Ascending aorta (tissue), 2 donors: Measurements from ENCODE around the gene CASP8AP2. TPM values are rescaled to one million over a fixed set of nuclear protein-coding genes. Genes with fewer than 3 reads are reported as not detected.

Experiments
- DNase-seq, 2 donors: peaks; one replicate each; pipeline ENCODE4 v3.0.0-alpha.2; 2019; ENCODE audit warnings: low spot score in 2 of 2
- H3K27ac ChIP-seq, 2 donors: fragments of 200-600 bp; sonication (generic); one replicate each; pipeline ENCODE4 v1.5.1; 2016 to 2017; ENCODE audit warnings: mild to moderate bottlenecking in 1 of 2
- H3K27me3 ChIP-seq: fragments of 200-600 bp; sonication (generic); one replicate; pipeline ENCODE4 v1.5.1; 2017
- H3K36me3 ChIP-seq, 2 donors: fragments of 200-600 bp; sonication (generic); one replicate each; pipeline ENCODE4 v1.5.1; 2016
- H3K4me1 ChIP-seq, 2 donors: fragments of 200-600 bp; sonication (generic); one replicate each; pipeline ENCODE4 v1.5.1; 2016 to 2017; ENCODE audit warnings: mild to moderate bottlenecking in 1 of 2
- H3K4me3 ChIP-seq, 2 donors: fragments of 200-600 bp; sonication (generic); one replicate each; pipeline ENCODE4 v1.5.1; 2016 to 2017; ENCODE audit warnings: mild to moderate bottlenecking in 1 of 2
- H3K9me3 ChIP-seq, 2 donors: fragments of 200-600 bp; sonication (generic); one replicate each; pipeline ENCODE4 v1.5.1; 2016
- intact Hi-C: fragments of 100-400 bp; cut with DNase I; formaldehyde crosslinking; loops from one replicate; pipeline ENCODE4 v1.15.1; 2023
- total RNA-seq: library from RNA; depleted of rRNA; stranded (reverse); fragments of >200 nt; gene quantifications from one replicate; pipeline ENCODE4 v1.1.0, GENCODE V29; 2016
- TF ChIP-seq, protein P1 (sequence below), 3 experiments: fragments of 200-600 bp in 2 of 3; fragments of 450-650 bp in 1 of 3; sonication (generic) in 2 of 3; IDR thresholded peaks; one replicate each; pipeline ENCODE4 v1.5.1; 2016 to 2019; ENCODE audit warnings: antibody characterized with exemption in 3 of 3, mild to moderate bottlenecking in 1 of 3, moderate library complexity in 1 of 3

Gene CASP8AP2
- total RNA-seq, 1 donor from 2014 or later: 6.7 TPM

- TF ChIP-seq, protein P1, sequence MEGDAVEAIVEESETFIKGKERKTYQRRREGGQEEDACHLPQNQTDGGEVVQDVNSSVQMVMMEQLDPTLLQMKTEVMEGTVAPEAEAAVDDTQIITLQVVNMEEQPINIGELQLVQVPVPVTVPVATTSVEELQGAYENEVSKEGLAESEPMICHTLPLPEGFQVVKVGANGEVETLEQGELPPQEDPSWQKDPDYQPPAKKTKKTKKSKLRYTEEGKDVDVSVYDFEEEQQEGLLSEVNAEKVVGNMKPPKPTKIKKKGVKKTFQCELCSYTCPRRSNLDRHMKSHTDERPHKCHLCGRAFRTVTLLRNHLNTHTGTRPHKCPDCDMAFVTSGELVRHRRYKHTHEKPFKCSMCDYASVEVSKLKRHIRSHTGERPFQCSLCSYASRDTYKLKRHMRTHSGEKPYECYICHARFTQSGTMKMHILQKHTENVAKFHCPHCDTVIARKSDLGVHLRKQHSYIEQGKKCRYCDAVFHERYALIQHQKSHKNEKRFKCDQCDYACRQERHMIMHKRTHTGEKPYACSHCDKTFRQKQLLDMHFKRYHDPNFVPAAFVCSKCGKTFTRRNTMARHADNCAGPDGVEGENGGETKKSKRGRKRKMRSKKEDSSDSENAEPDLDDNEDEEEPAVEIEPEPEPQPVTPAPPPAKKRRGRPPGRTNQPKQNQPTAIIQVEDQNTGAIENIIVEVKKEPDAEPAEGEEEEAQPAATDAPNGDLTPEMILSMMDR (IDR thresholded peaks at IDR 0.05): no peak
- Histone ChIP-seq H3K27ac (no peak overlapping the region), H3K4me3 (no peak overlapping the region), H3K4me1 (no peaks in the 10 kb centered on the region), H3K27me3 (no peaks in the 10 kb centered on the region), H3K9me3 (peaks cover 0 to 6% of the 10 kb centered on the region in 2 donors), H3K36me3 (peaks cover 60 to 94% of the 10 kb centered on the region in 2 donors)
- intact Hi-C loops: no loop called here
- DNase-seq: no peak
These were observed 32.6 kb downstream of the CASP8AP2 start for GRCh38 chr6:89862273-89862672.

DNA sequence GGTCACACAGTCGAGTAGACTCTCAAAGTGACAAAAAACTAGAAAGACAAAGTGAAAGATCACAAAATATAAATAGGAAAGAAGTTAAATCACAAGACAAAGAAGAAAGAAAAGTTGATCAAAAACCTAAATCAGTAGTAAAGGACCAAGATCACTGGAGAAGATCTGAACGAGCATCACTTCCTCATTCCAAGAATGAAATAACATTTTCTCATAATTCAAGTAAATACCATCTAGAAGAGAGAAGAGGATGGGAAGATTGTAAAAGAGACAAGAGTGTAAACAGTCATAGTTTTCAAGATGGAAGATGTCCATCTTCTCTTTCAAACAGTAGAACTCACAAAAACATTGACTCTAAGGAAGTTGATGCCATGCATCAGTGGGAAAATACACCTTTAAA lies 33.0 kb downstream of the CASP8AP2 start:
- intact Hi-C loops: no loop called here
- Histone ChIP-seq H3K4me1 (no peaks in the 10 kb centered on the region), H3K4me3 (no peak overlapping the region), H3K36me3 (peaks cover 62 to 94% of the 10 kb centered on the region in 2 donors), H3K9me3 (peaks cover 0 to 6% of the 10 kb centered on the region in 2 donors), H3K27ac (no peak overlapping the region), H3K27me3 (no peaks in the 10 kb centered on the region)
- no peak for DNase-seq
- TF ChIP-seq, protein P1 (IDR thresholded peaks at IDR 0.05): no peak

DNA sequence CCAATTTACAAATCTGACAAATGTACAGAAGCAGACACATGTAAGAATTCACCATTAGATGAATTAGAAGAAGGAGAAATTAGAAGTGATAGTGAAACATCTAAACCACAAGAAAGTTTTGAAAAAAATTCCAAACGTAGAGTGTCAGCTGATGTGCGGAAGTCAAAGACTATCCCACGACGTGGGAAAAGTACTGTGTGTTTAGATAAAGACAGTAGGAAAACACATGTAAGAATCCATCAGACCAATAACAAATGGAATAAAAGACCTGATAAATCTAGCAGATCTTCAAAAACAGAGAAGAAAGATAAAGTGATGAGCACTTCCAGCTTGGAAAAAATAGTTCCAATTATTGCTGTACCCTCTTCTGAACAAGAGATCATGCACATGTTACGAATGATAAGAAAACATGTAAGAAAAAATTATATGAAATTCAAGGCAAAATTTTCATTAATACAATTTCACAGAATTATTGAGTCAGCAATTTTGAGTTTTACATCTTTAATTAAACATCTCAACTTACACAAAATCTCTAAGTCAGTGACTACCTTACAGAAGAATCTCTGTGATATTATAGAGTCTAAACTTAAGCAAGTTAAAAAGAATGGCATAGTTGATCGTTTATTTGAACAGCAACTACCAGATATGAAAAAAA lies 36.5 kb downstream of the CASP8AP2 start:
- H3K27ac ChIP-seq: no peak overlapping the region
- H3K27me3 ChIP-seq: no peaks in the 10 kb centered on the region
- no peak overlapping the region for H3K4me3 ChIP-seq
- intact Hi-C loops: no loop called here
- DNase-seq: no peak
- peaks cover 50 to 87% of the 10 kb centered on the region in 2 donors for H3K36me3 ChIP-seq
- TF ChIP-seq, protein P1 (IDR thresholded peaks at IDR 0.05): no peak
- H3K4me1 ChIP-seq: no peaks in the 10 kb centered on the region
- peaks cover 0 to 6% of the 10 kb centered on the region in 2 donors for H3K9me3 ChIP-seq

DNA sequence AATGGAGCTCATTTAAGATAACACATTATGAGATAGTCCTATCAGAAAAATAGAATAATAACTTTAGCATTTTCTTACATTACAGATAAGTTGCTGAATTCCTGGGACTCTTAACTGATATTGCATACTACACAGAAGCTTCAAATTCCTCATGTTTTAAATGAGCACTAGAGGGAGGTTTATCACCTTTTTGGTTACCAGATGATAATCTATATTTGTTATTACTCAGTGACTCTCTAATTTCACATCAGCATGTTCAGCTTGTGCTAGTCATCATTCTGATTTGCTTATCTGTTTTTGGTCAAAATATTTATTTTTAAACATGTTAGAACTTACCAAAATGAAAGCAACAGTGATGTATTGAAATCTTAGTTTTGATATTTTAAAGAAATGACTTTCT lies 44.0 kb downstream of the CASP8AP2 start:
- Histone ChIP-seq H3K27ac (no peak overlapping the region), H3K36me3 (peaks cover 18 to 44% of the 10 kb centered on the region in 2 donors), H3K4me3 (no peak overlapping the region), H3K9me3 (no peaks in the 10 kb centered on the region), H3K4me1 (no peaks in the 10 kb centered on the region), H3K27me3 (no peaks in the 10 kb centered on the region)
- TF ChIP-seq, protein P1 (IDR thresholded peaks at IDR 0.05): no peak
- no peak for DNase-seq
- intact Hi-C loops: no loop called here

DNA sequence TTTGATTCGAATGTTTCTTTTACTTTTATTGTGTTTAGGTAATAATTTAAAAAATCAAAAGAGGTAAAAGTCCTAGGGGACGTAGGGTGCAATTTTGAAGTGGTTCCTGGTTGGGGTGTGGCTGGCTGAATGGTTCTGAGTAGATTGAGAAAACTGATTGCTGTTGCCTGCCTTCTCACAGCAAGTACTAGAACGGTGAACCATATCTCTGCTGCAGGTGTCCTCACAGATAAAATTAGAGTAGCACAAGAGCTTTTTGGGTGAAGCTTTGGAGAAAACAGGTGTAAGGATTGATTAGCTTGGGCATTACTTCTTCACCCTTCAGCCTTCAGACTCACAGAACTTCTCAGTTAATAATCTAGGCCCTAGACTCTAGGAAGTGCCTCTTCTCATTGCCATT lies 44.8 kb downstream of the CASP8AP2 start:
- intact Hi-C loops: no loop called here
- DNase-seq: no peak

More for the DNA sequence above, 44.8 kb downstream of the CASP8AP2 start:
- Histone ChIP-seq H3K36me3 (peaks cover 18 to 44% of the 10 kb centered on the region in 2 donors), H3K4me1 (no peaks in the 10 kb centered on the region), H3K4me3 (no peak overlapping the region), H3K27ac (no peak overlapping the region), H3K27me3 (no peaks in the 10 kb centered on the region), H3K9me3 (no peaks in the 10 kb centered on the region)
- TF ChIP-seq, protein P1 (IDR thresholded peaks at IDR 0.05): no peak
